Tibial artery (tissue), 4 donors: ENCODE data around the gene IL1B.

Source experiments
- DNase-seq, 2 donors: peaks; one replicate each; pipeline ENCODE4 v3.0.0-alpha.2; 2019
- H3K27ac ChIP-seq, 2 donors: fragments of 200-600 bp; sonication (generic) in 1 of 2; 1 replicate in 1 of 2; 2 replicates in 1 of 2; pipeline ENCODE4 v1.5.1; 2018 to 2019; ENCODE audit warnings: mild to moderate bottlenecking in 1 of 2
- H3K27me3 ChIP-seq, 2 donors: fragments of 200-600 bp; sonication (generic) in 1 of 2; one replicate each; pipeline versions ENCODE4 v1.5.1 to v1.6.0; 2016 to 2019
- H3K36me3 ChIP-seq, 3 donors: fragments of 200-600 bp; sonication (generic) in 2 of 3; one replicate each; pipeline ENCODE4 v1.5.1; 2016 to 2019; ENCODE audit warnings: mild to moderate bottlenecking in 2 of 3
- H3K4me1 ChIP-seq, 4 donors: fragments of 200-600 bp; sonication (generic) in 2 of 4; 1 replicate in 3 of 4; 2 replicates in 1 of 4; pipeline ENCODE4 v1.5.1; 2016 to 2019
- H3K4me3 ChIP-seq, 2 donors: fragments of 200-600 bp; sonication (generic) in 1 of 2; 1 replicate in 1 of 2; 2 replicates in 1 of 2; pipeline ENCODE4 v1.5.1; 2018 to 2019; ENCODE audit warnings: mild to moderate bottlenecking in 2 of 2
- H3K9me3 ChIP-seq, 3 donors: fragments of 200-600 bp; sonication (generic) in 1 of 3; one replicate each; pipeline ENCODE4 v1.5.1; 2016 to 2019
- intact Hi-C: fragments of 100-400 bp; cut with DNase I; formaldehyde crosslinking; loops from one replicate; pipeline ENCODE4 v1.15.0; 2023; ENCODE audit warnings: low total_unique reads
- TF ChIP-seq, protein P1 (sequence below), 2 experiments: fragments of 200-600 bp in 1 of 2; fragments of 450-650 bp in 1 of 2; IDR thresholded peaks; one replicate each; pipeline ENCODE4 v1.5.1; 2017 to 2019; ENCODE audit warnings: antibody characterized with exemption in 2 of 2, mild to moderate bottlenecking in 1 of 2, moderate library complexity in 1 of 2

IL1B gene

DNA sequence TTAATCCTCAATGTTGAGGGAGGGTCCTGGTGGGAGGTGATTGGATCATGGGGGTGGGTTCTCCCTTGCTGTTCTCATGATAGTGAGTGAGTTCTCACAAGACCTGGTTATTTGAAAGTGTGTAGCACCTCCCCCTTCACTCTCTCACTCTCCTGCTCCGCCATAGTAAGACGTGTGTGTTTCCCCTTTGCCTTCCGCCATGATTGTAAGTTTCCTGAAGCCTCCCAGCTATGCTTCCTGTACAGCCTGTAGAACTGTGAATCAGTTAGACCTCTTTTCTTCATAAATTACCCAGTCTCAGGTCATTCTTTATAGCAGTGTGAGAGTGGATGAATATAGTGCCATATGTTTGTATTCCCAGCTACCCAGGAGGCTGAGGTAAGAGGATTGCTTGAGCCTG, 9.6 kb downstream of the IL1B start:
- TF ChIP-seq, protein P1, sequence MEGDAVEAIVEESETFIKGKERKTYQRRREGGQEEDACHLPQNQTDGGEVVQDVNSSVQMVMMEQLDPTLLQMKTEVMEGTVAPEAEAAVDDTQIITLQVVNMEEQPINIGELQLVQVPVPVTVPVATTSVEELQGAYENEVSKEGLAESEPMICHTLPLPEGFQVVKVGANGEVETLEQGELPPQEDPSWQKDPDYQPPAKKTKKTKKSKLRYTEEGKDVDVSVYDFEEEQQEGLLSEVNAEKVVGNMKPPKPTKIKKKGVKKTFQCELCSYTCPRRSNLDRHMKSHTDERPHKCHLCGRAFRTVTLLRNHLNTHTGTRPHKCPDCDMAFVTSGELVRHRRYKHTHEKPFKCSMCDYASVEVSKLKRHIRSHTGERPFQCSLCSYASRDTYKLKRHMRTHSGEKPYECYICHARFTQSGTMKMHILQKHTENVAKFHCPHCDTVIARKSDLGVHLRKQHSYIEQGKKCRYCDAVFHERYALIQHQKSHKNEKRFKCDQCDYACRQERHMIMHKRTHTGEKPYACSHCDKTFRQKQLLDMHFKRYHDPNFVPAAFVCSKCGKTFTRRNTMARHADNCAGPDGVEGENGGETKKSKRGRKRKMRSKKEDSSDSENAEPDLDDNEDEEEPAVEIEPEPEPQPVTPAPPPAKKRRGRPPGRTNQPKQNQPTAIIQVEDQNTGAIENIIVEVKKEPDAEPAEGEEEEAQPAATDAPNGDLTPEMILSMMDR (IDR thresholded peaks at IDR 0.05) = no peak
- H3K4me3 ChIP-seq = no peak overlapping the region
- H3K9me3 ChIP-seq = no peaks in the 10 kb centered on the region
- H3K36me3 ChIP-seq = no peaks in the 10 kb centered on the region
- H3K4me1 ChIP-seq = no peaks in the 10 kb centered on the region
- DNase-seq = no peak
- H3K27me3 ChIP-seq = no peaks in the 10 kb centered on the region
- H3K27ac ChIP-seq = no peak overlapping the region
- intact Hi-C loops = no loop called here

DNA sequence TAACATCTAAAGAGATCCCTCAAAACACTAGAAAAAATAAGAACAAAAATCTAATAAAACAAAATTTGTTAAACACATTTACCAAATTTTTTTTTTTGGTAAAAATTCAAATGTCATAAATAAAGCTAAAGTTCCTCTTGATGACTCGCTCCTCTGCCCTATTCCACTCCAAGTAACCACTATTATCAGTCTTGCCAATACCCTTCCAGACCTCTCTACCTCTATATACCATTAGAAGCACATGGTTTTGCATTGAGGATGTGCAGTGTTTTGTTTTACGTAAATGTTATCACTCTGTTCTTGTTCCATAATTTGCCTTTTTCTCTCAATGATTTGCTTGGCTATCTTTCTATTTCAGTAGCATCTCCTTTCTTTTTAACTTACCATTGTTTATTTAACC, 10.9 kb downstream of the IL1B start:
- no peak for DNase-seq
- H3K27ac ChIP-seq = no peak overlapping the region
- intact Hi-C loops = no loop called here
- H3K27me3 ChIP-seq = no peaks in the 10 kb centered on the region
- H3K36me3 ChIP-seq = no peaks in the 10 kb centered on the region
- no peaks in the 10 kb centered on the region for H3K4me1 ChIP-seq
- TF ChIP-seq, protein P1 (IDR thresholded peaks at IDR 0.05) = no peak
- no peak overlapping the region for H3K4me3 ChIP-seq
- H3K9me3 ChIP-seq = no peaks in the 10 kb centered on the region

- H3K27me3 ChIP-seq = no peaks in the 10 kb centered on the region
- no peaks in the 10 kb centered on the region for H3K4me1 ChIP-seq
- no peaks in the 10 kb centered on the region for H3K9me3 ChIP-seq
- TF ChIP-seq, protein P1 (IDR thresholded peaks at IDR 0.05) = no peak
- no peaks in the 10 kb centered on the region for H3K36me3 ChIP-seq
- intact Hi-C loops = no loop called here
- no peak for DNase-seq
- no peak overlapping the region for H3K27ac ChIP-seq
- no peak overlapping the region for H3K4me3 ChIP-seq
Measured at GRCh38 chr2:112824694-112825085, 11.9 kb downstream of the IL1B start.

DNA sequence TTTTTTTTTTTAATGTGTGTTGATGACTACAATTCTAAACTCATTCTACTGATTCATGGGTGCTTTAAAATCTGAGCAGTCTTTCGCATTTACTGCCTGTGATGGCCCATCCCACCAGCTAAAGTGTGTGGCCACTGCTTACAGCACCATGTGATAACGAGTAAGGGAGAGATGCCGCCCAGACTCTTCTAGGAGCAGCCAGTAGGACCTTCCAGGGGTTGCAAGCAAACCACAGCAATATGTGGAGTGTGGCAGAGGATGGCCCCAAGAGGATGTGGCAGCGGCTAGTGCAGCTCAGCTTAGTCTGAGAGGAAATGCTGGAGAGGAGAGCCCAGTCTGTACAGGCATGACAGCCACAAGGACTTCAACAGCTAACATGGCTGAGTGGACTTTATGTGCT, 14.9 kb downstream of the IL1B start:
- TF ChIP-seq, protein P1 (IDR thresholded peaks at IDR 0.05) = no peak
- Histone ChIP-seq H3K9me3 (no peaks in the 10 kb centered on the region), H3K27me3 (no peaks in the 10 kb centered on the region), H3K4me1 (no peaks in the 10 kb centered on the region), H3K27ac (no peak overlapping the region), H3K36me3 (no peaks in the 10 kb centered on the region), H3K4me3 (no peak overlapping the region)
- intact Hi-C loops = no loop called here
- DNase-seq = no peak

DNA sequence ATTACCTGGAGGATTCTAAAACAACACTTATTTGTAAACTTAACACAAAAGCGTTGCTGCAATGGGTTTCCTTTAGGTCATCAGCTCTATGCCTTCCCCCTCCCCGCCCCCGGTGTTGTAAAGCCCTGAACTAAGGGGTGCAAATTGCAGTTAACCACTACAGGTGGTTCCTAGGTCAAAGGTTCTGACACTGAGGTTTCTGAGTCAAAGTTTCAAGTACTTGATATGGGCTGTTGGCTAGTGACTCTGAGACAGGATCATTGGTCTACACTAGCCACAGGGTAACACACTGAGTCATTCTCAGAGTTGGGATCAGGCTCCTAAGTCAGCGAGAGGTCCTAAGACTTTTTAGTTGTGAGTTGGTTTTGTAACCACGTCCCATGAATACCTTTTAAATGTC, 15.4 kb downstream of the IL1B start:
- no peaks in the 10 kb centered on the region for H3K9me3 ChIP-seq
- intact Hi-C loops = no loop called here
- H3K27ac ChIP-seq = no peak overlapping the region
- no peaks in the 10 kb centered on the region for H3K36me3 ChIP-seq
- H3K4me3 ChIP-seq = no peak overlapping the region
- no peaks in the 10 kb centered on the region for H3K27me3 ChIP-seq
- TF ChIP-seq, protein P1 (IDR thresholded peaks at IDR 0.05) = no peak
- DNase-seq = no peak
- no peaks in the 10 kb centered on the region for H3K4me1 ChIP-seq

DNA sequence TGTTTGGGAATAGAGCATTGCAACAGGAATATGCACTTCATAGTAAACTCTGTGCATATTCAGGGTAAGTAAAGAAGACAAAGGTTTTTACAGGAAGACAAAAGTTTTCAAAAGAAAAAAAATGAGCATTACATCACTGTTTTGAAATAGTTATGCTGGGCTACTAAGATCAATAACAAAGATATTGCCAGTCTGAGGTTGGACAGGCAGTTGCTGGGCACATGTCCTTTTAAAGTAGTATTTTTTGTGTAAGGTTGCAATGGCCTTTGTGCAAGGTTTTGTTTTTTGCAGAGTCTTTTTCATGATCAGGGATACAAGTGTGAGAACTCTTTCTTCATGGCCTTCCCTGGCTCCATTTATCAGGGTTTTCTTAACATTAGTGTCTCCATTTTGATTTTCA, 16.2 kb downstream of the IL1B start:
- Histone ChIP-seq H3K4me1 (no peaks in the 10 kb centered on the region), H3K36me3 (no peaks in the 10 kb centered on the region), H3K27me3 (no peaks in the 10 kb centered on the region), H3K27ac (no peak overlapping the region), H3K9me3 (no peaks in the 10 kb centered on the region), H3K4me3 (no peak overlapping the region)
- no peak for DNase-seq
- TF ChIP-seq, protein P1 (IDR thresholded peaks at IDR 0.05) = no peak
- intact Hi-C loops = no loop called here
